DOHH2 (cell line): ENCODE measurements around the gene IL22RA1.
A peak's percentile ranks its signal among the peaks of the same experiment; 100 is the strongest.

ENCODE experiments used
- CTCF ChIP-seq: fragments of 200-600 bp; sonication (generic); IDR thresholded peaks from one replicate; pipeline ENCODE4 v1.5.1; 2014; ENCODE audit warnings: antibody characterized with exemption, mild to moderate bottlenecking, low read depth, low read length; ENCODE audit not compliant: poor library complexity, severe bottlenecking
- EZH2phosphoT487 ChIP-seq: fragments of 200-600 bp; sonication (generic); IDR thresholded peaks from 2 replicates; pipeline ENCODE4 v1.6.1; 2017; ENCODE audit warnings: borderline replicate concordance, mild to moderate bottlenecking, antibody characterized with exemption, low read length, moderate library complexity, mixed read lengths

DNA sequence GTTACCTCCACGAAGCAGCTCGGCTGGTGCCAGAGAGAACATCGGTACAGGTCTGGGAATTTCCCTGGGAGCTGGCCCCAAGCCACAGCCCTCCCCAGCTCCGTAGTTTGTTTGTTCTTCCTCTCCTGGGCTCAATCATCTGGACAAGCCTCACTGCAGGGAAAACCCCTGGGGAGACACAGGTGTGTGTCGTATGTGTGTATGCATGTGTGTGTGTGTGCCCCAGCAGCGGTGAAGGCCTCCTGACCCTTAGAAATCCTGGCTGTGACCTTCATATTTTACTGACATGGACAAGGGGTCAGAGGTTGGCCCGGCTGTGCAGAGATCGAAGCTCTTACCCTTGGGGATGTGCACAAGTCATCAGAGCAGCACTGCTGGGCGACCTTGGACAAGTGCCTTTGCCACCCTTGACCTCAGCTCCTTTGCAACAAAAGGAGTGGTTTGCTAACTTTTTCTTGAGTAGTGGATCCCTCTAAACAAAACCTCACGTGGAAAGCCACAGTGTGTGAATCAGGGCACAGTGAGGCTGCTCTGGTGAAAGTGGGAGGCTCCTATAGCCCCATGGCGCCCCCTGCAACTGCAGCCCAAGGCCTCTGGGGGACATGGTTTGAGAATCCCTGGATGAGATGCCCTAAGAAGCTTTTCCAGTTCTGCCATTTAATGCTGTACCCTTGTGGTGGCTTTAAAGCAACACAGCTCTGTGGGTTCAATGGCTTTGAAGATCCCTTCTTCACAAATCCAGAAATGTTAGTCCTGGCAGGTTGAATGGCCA, 12.3 kb upstream of the IL22RA1 start:
- peak; percentile 81 for TF ChIP-seq CTCF
- no peak for TF ChIP-seq EZH2phosphoT487
